Measurements from ENCODE around the gene CTNS.

CTNS gene

GRCh38 chr17:3603119-3603869, 33.3 kb upstream of the CTNS start:
- TF ChIP-seq CTCF (IDR thresholded peaks at IDR 0.05) (no peak), ZFX (IDR thresholded peaks at IDR 0.05; ENCODE audit: borderline replicate concordance) (no peak)

DNA sequence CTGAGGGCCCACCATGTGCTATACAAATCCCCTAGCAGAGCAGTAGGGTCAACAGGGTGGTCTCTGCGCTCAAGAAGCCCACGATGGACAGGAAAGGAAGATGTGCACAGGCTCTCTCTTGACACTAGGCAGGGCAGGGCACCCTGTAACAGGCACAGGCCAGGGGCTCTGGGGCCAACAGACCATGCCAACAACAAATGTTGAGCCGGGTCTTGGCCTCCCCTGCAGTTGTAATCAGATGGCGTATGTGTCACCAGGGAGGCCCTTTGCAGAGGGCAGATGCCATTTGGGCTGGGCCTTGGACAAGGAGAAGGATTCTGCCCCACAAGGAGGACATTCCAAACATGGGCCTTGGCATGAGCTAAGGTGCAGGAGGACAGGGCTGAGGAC, 32.7 kb upstream of the CTNS start:
- no peak overlapping the region for H3K27ac ChIP-seq

More at GRCh38 chr17:3603119-3603869, 33.3 kb upstream of the CTNS start:
- no peak overlapping the region for H3K27ac ChIP-seq

GRCh38 chr17:3609689-3610088, 26.9 kb upstream of the CTNS start:
- H3K27ac ChIP-seq: no peak overlapping the region
- TF ChIP-seq ZFX (IDR thresholded peaks at IDR 0.05; ENCODE audit: borderline replicate concordance) (no peak), CTCF (IDR thresholded peaks at IDR 0.05) (no peak)

More for the DNA sequence above, 32.7 kb upstream of the CTNS start:
- no peak for TF ChIP-seq CTCF (IDR thresholded peaks at IDR 0.05)
- TF ChIP-seq ZFX (IDR thresholded peaks at IDR 0.05; ENCODE audit: borderline replicate concordance): no peak

- TF ChIP-seq ZFX (IDR thresholded peaks at IDR 0.05; ENCODE audit: borderline replicate concordance): no peak
- TF ChIP-seq CTCF (IDR thresholded peaks at IDR 0.05): no peak
- H3K27ac ChIP-seq: no peak overlapping the region
Measured at GRCh38 chr17:3610523-3610922, 26.0 kb upstream of the CTNS start.

DNA sequence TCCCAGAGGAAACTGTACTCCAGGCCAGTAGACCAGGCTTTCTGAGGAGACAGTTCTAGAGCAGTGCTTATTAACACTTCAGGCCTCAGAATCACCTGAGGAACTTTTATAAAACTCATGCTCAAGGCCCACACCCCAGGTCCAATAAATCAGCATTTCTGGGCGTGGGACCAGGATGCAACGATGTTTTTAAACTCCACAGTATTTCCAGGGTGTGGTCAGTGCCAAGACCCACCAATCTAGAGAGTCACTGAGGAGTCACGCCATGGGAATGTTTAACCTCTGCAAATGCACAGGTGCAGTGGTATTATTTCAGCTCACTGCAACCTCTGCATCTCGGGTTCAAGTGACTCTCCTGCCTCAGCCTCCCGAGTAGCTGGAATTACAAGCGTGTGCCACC, 23.4 kb upstream of the CTNS start:
- no peak overlapping the region for H3K27ac ChIP-seq
- TF ChIP-seq ZFX (IDR thresholded peaks at IDR 0.05; ENCODE audit: borderline replicate concordance): no peak
- TF ChIP-seq CTCF (IDR thresholded peaks at IDR 0.05): no peak

DNA sequence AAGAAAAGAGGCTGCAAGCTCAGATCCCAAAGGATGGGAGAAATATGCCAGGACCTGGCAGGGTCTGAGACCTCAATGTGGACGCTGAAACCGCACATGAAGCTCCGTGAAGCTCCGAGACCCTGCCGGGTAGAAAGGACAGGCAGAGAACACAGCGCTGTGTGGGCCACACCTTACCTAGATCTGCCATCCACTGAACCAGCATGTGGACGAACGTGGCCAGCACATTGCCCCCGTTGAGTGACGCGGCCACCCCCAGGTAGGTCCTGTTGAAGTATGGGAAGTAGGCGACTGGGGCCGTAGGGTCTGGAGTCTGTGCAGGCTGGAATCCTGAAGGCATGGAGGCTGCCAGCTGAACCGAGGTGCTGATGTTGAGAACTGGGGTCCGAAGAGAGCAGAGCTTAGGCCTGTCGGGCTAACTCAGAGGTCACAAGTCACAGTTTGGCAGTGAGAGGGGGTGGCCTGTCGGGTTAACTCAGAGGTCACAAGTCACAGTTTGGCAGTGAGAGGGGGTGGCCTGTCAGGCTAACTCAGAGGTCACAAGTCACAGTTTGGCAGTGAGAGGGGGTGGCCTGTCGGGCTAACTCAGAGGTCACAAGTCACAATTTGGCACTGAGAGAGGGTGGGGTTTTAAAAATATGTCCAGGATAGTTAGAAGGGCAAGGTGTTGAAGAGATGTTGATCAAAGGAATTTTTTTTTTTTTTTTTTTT, 21.2 kb upstream of the CTNS start:
- no peak for TF ChIP-seq ZFX (IDR thresholded peaks at IDR 0.05; ENCODE audit: borderline replicate concordance)
- no peak for TF ChIP-seq CTCF (IDR thresholded peaks at IDR 0.05)

GRCh38 chr17:3621146-3621720, 15.3 kb upstream of the CTNS start:
- TF ChIP-seq CTCF (IDR thresholded peaks at IDR 0.05): no peak
- TF ChIP-seq ZFX (IDR thresholded peaks at IDR 0.05; ENCODE audit: borderline replicate concordance): no peak
- no peak overlapping the region for H3K27ac ChIP-seq

More for the DNA sequence above, 21.2 kb upstream of the CTNS start:
- no peak overlapping the region for H3K27ac ChIP-seq

Data from 22Rv1 (cell line).